Measurements from ENCODE around the gene GAL3ST2.
"Not testable (repeated sequence)": the region's sequence is repeated elsewhere in the genome, so short reads cannot be mapped to it uniquely, and the experiment has no call there.

GAL3ST2 gene

DNA sequence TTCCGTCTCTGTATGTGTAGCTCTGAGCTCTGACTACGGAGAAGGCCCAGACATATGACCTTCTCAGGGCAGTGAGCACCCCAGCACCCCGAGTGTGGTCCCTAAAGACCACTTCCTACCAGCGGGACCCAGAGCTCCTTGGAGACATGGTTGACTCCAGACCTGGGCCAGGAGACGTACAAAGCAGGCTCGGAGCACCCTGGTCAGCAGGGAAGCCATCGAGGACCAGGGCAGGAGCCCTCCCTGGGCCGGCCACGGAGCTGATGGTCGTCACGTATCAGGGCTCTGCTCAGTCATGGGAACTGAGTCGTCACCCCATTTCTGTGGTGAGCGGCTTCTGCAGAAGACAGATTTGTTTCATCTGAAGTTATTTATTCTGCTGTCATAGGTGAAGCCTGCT, 19.6 kb downstream of the GAL3ST2 start:
- no peak for DNase-seq

- no peak for DNase-seq
Observed at GRCh38 chr2:241796610-241797138, 20.1 kb downstream of the GAL3ST2 start.

DNA sequence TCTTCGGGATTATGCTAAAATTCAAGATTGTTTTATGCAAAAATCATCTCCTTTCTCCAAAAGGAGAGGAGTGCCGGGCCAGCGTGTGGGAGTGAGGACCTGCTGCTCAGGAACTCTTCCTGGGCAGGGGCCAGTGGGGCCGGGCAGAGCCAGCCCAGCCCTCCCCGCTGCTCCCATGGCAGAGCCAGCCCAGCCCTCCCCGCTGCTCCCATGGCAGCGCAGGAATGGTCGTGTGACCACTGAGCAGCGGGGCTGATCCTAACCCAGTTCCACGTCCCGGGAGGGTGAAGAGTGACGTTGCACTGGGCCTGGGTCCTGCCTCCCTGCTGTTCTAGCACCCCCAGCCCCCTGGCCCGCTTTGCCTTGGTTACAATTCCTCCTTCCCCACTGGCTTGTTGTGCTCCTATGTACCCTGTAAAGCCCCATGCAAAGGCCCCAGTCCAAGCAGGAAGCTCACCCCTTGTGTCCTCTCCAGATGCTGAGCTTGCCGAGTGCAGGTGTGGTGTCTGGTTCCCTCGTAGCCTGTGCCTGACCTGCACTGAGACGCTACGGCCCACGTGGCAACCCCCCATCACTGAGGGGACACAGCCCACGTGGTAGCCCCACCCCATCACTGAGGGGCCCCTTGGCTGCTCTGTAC, 20.9 kb downstream of the GAL3ST2 start:
- DNase-seq: no peak

DNA sequence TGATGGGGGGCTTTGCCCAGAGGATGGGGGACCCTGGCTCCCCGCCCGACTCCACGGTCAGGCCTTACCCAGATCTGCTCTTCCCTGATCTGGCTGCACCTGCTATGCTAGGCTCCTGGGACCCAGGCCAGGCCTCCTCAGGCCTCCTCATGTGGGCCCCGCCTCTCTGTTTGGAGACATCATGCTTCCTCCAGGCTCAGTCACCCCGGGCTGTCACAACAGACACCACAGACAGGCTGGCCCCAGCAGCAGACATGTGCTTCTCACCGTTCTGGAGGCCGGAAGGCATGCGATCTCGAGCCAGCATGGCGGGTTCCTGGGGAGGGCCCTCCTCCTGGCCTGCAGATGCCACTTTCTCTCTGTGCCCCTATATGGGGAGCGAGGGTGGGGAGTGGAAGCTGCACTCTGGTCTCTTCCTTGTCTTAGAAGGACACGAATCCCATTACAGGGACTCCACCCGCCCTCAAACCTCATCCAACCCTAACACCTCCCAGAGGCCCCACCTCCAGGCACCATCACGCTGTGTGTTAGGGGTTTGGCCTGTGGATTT, 21.5 kb downstream of the GAL3ST2 start:
- no peak for DNase-seq

DNA sequence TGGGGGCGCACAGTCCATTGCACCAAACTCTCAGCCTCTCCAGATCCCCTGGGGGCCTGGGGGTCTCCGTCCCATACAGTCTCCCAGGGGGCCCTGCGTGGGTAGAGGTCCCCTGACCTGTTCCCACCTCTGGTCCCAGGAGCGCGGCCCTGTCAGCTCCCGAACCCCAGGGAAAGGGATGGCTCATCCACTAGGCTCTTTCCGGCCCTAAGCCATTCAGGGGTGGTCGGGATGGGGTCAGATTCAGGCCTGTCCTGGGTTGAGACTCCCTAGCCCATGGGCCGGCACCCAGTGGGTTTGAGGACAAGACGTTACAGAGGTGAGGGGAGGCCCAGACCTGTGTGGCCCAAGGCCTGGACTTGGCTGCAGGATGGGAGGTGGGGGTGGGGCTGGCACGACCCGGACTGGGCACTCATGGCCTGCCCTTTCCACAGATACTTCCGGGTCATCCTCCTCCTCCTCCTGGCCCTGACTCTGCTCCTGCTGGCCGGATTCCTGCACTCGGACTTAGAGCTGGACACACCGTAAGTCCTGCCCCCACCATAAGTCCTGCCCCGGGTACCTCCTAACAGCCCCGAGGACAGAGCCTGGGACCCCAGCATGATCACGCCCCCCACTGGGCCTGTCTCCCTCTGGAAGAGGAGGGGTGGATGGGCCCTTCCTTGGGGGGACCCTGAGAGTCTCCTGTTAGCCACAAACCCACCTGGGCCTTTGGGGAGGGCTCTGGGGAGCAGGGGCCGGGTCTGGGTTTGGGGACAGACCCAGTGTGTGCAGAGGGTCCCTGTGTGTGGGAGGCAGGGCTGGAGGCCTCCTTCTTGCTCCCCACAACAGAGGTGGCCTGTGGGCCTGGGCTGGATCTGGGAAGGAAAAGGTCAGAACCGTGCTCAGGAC, 22.3 kb downstream of the GAL3ST2 start:
- DNase-seq: no peak

DNA sequence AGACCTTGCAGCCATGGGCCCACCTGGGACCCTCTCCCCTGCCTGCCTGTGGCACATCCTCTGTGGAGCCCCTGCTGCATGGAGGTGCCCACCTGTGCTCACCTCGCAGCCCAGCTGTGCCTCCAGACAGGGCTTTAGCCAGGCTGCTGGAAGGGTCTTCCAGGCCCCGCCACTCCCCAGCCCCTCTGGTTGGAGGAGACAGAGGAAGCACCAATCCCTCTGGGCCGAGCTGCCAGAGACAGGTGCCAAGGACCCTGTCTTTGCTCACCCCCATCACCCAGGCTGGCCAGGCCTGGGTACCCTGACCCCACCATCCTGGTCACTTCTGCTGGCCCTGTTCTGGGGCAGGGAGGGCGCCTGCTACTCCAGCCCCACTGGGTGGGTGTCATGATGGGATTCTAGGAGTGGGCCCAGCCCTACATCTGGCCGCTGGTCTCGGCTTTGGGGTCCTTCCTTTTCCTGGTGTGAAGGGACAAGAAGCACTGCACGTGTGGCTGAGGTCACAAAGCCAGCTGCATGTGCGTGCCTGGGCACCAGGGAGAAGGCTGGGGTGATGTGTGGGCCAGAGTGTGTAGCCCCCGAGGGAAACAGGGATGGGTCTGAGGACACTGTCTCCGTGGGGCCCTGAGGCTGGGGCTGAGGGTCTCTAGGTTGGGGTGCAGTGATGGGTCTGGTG, 23.0 kb downstream of the GAL3ST2 start:
- no peak for DNase-seq

DNA sequence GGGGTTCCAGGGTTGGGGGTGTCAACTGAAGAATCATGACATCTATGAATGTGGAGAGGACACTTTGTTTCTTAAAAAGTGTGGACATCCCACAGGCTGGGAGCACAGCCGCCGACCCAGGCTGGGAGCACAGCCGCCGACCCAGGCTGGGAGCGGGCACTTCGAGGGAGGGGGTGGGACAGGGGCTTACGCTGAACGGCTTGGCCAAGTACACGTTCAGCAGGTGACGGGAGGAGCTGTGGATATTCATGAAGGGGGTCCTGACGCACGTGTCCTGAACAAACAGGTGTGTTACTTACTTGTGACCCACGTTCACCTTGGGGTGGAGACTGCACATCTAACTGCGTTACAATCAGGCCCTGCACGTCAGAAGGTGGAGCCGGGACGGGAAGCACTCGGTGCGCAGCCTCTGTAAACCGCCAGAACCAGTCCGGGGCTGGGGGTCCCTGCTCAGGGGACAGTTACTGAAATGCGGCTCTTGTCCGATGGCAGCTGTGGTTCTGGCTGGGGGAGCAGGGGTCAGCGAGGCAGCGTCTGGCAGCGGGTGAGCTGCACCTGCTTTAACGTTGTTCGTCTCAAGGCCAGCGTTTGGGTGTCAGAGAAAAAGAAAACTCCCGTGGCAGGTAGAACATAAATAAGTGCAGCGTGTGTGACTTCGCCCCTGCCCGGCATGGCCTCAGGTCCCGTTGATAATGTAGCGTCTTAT, 23.7 kb downstream of the GAL3ST2 start:
- not testable (repeated sequence) for DNase-seq

GRCh38 chr2:241801611-241802420, 25.2 kb downstream of the GAL3ST2 start:
- DNase-seq: no peak

DNA sequence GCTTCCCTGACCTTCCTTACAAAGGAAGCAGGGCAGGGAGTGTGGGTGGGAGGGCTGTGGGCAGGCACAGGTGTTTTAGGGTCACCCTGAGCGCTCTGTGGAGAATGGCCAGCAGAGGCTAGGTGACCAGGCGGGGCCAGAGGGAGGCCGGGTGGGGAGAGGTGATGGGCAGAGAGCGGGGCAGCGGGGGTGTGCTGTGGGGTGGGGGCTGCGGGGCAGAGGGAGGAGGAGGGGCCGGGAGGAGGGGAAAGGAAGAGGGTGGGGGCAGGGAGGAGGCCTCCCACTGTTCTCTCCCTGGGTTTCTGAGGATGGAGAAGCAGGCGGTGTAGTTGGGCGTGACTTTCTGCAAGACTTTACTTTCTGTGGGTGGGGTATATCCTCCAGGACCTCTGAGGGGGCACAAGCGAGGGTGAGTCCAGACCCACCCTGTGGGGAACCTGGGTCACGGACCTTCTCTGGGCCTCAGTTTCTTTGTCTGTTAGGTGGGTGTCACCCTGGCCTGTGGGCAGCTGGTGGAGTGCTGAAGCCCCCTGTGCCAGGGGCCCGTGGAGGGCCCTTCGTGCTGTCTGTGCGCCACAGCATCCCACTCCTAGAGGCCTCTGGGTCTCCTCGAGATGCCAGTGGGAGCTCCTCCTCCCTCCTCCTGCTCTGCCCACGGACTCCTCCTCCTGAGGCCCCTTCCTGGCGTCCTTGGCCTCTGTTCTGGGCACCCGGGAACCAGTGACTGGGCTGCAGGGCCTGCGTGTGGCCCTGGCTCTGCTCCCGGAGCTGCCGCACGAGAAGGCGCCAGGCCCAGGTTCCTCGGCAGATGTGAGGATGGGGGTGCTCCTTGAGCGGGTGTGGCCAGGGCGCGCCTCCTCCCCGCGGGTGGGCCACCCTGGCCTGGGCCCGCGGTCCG, 26.0 kb downstream of the GAL3ST2 start:
- no peak for DNase-seq

- peak; percentile 14 for DNase-seq
Observed at GRCh38 chr2:241803387-241804325, 27.0 kb downstream of the GAL3ST2 start.

DNA sequence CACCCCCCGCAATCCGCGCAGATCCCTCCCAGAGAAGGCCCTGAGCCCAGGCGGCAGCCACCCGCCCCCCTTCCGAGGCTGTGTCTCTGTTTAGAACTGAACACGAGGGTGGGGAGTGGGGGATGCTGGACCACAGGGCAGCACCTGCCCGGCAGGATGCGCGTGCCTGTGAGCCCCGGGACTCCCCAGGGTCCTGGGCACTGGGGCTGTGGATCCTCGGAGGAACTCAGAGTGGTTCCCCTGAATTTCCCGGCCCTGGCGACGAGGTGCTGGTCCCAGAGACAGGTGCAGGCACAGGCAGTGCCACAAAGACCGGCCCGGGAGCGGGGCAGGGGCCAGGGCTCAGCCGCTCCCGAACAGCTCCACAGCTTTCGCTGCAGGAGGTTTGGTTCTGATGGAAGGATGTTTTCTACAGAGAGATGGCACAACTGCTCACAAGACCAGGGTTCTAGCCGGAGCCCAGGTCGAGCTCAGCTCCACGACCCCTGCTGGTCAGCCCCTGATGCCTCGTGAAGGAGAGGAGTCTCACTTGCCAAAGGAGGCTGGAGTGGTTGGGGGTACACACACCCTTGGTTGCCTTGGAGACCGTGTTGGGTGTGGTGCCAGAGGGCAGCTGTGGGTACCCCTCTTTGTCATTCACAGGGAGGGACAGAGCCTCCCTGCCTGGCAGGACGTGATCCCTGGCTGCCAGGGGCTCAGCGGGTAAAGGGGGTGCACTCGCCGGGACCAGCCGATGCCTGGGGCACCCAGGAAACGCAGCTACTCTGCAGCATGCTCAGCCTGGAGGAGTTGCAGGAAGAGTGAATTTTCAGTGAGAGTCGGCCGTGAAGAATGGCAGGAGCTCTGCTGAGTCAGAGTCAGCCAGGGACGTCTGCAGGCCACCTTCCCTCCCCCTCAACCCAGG, 28.0 kb downstream of the GAL3ST2 start:
- no peak for DNase-seq

- DNase-seq: not testable (repeated sequence)
Observed at GRCh38 chr2:241806217-241806616, 29.6 kb downstream of the GAL3ST2 start.

- no peak for DNase-seq
Observed at GRCh38 chr2:241808051-241808720, 31.6 kb downstream of the GAL3ST2 start.

GRCh38 chr2:241808721-241809382, 32.2 kb downstream of the GAL3ST2 start, which contains the start of gene NEU4:
TSS of gene NEU4 (plus strand) at chr2:241809193. CDS start at chr2:241814485, 5,292 bp downstream.
- DNase-seq: no peak

DNA sequence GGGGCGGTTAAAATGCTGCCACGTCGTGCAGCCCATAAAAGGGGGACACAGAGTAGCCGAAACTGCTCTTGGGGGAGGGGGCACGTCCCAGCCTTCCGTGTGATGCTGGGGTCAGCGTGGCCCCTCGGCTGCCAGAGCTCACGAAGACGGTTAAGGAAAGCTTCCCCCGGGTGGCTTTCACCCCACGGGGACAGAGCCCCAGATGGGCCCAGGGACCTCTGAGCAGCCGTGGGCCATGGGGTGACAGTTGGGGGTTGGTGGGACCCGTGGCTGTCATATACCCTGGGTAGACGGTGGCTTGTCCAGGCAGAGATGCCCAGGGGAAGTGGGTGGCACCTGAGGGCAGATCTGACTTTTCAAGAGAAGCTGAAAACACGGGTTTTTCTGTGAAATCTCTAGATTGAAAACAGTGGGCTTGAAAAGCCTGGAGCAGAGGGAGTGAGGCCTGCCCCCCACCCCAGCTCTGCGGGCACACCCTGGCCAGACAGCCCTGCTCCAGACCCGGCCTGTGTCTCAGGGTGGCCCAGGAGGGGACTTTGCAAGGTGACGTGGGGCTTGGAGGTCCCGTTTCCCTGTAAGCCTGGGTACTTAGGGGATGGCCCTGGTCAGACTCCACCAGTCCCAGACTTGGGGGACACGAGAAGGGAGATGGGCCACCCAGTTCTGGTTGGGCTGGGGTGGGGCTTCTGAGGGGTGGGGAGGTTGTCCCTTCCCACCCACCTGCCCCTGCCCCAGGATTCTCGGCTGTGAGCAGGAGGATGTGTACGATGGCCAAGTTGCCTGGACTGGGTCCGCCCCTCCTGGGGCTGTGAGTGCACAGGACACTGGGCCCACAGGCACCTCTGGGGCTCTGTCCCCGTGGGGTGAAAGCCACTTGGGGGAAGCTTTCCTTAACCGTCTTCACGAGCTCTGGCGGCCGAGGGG, 33.0 kb downstream of the GAL3ST2 start:
- DNase-seq: no peak
